ENCODE data around the gene KDM6B.

The KDM6B gene

GRCh38 chr17:7833795-7834541, at the start of gene KDM6B:
TSS of gene KDM6B (plus strand) at chr17:7834217. CDS start at chr17:7845555, 11,338 bp downstream.
- DNase-seq (ENCODE audit: extremely low read depth, low read depth), result no peak
- no peak for TF ChIP-seq CTCF (IDR thresholded peaks at IDR 0.05; ENCODE audit: low read depth, low read length, missing control alignments)

GRCh38 chr17:7786866-7787265, 47.2 kb upstream of the KDM6B start:
- no peak for DNase-seq (ENCODE audit: extremely low read depth, low read depth)
- TF ChIP-seq CTCF (IDR thresholded peaks at IDR 0.05; ENCODE audit: low read depth, low read length, missing control alignments), result no peak
- no peak overlapping the region for H3K4me3 ChIP-seq (replicated peaks; ENCODE audit: low read depth, low read length)

More at GRCh38 chr17:7833795-7834541, at the start of gene KDM6B:
- peak within 1 kb of the TSS; percentile 83 for H3K4me3 ChIP-seq (replicated peaks; ENCODE audit: low read depth, low read length)

GRCh38 chr17:7789131-7789530, 44.9 kb upstream of the KDM6B start:
- TF ChIP-seq CTCF (IDR thresholded peaks at IDR 0.05; ENCODE audit: low read depth, low read length, missing control alignments), result no peak
- no peak for DNase-seq (ENCODE audit: extremely low read depth, low read depth)
- no peak overlapping the region for H3K4me3 ChIP-seq (replicated peaks; ENCODE audit: low read depth, low read length)

GRCh38 chr17:7790150-7790549, 43.9 kb upstream of the KDM6B start:
- no peak overlapping the region for H3K4me3 ChIP-seq (replicated peaks; ENCODE audit: low read depth, low read length)
- DNase-seq (ENCODE audit: extremely low read depth, low read depth), result no peak
- TF ChIP-seq CTCF (IDR thresholded peaks at IDR 0.05; ENCODE audit: low read depth, low read length, missing control alignments), result no peak

- no peak for DNase-seq (ENCODE audit: extremely low read depth, low read depth)
- TF ChIP-seq CTCF (IDR thresholded peaks at IDR 0.05; ENCODE audit: low read depth, low read length, missing control alignments), result no peak
- no peak overlapping the region for H3K4me3 ChIP-seq (replicated peaks; ENCODE audit: low read depth, low read length)
Observed at GRCh38 chr17:7792611-7793010, 41.4 kb upstream of the KDM6B start.

GRCh38 chr17:7794075-7794663, 39.8 kb upstream of the KDM6B start:
- no peak overlapping the region for H3K4me3 ChIP-seq (replicated peaks; ENCODE audit: low read depth, low read length)
- no peak for TF ChIP-seq CTCF (IDR thresholded peaks at IDR 0.05; ENCODE audit: low read depth, low read length, missing control alignments)
- DNase-seq (ENCODE audit: extremely low read depth, low read depth), result no peak
